Gastrocnemius medialis (tissue), 4 donors: Measurements from ENCODE around the gene ARPIN.

Experiments used
- CTCF ChIP-seq, 5 experiments: fragments of 450-650 bp in 3 of 5; fragments of 200-600 bp in 2 of 5; sonication (generic) in 2 of 5; IDR thresholded peaks in 4 of 5; conservative IDR thresholded peaks in 1 of 5; 1 replicate in 4 of 5; 2 replicates in 1 of 5; pipeline ENCODE4 v1.5.1; 2016 to 2019; ENCODE audit warnings: antibody characterized with exemption in 5 of 5, mild to moderate bottlenecking in 3 of 5, moderate library complexity in 3 of 5
- POLR2A ChIP-seq, 2 donors: fragments of 450-650 bp; IDR thresholded peaks; one replicate each; pipeline ENCODE4 v1.6.1; 2017; ENCODE audit warnings: antibody characterized with exemption in 2 of 2, mild to moderate bottlenecking in 2 of 2, moderate library complexity in 2 of 2

GRCh38 chr15:89917442-89918101, 4.8 kb upstream of the ARPIN start:
- TF ChIP-seq POLR2A (IDR thresholded peaks at IDR 0.05) = no peak
- TF ChIP-seq CTCF (IDR thresholded peaks at IDR 0.05 in 4 of 5, conservative IDR thresholded peaks at IDR 0.05 in 1 of 5) = no peak
